Measurements from ENCODE around the gene HLA-A.

DNA sequence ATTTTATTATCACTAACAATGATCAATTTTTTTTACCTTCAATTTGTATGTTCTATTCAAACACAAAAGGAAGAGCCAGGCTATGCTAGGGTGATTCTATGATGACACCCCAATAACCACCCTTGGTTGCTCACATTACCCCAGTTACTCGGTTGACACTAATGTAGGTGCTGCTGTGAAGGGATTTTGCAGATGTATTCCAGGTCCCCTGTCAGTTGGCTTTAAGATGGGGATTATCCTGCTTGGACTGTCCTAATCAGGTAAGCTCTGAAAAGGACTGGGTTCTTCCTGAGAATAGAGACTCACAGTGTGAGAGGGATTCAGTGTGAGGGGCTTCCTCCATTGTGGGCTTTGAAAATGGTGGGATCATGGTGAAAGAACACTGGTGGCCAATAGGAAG is 11.9 kb downstream of the HLA-A start:
- no peak for TF ChIP-seq POLR2AphosphoS5 (IDR thresholded peaks at IDR 0.05)
- no peak for TF ChIP-seq POLR2A (IDR thresholded peaks at IDR 0.05)
- TF ChIP-seq, protein P1, sequence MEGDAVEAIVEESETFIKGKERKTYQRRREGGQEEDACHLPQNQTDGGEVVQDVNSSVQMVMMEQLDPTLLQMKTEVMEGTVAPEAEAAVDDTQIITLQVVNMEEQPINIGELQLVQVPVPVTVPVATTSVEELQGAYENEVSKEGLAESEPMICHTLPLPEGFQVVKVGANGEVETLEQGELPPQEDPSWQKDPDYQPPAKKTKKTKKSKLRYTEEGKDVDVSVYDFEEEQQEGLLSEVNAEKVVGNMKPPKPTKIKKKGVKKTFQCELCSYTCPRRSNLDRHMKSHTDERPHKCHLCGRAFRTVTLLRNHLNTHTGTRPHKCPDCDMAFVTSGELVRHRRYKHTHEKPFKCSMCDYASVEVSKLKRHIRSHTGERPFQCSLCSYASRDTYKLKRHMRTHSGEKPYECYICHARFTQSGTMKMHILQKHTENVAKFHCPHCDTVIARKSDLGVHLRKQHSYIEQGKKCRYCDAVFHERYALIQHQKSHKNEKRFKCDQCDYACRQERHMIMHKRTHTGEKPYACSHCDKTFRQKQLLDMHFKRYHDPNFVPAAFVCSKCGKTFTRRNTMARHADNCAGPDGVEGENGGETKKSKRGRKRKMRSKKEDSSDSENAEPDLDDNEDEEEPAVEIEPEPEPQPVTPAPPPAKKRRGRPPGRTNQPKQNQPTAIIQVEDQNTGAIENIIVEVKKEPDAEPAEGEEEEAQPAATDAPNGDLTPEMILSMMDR (IDR thresholded peaks at IDR 0.05 in 8 of 11, conservative IDR thresholded peaks at IDR 0.05 in 3 of 11) = no peak
